Stimulated activated CD4-positive, alpha-beta T cell treated with anti-CD3 and anti-CD28 coated beads, Interleukin-15, amount 100 ng/mL, for 48 hours (primary cell): ENCODE measurements around the gene ZNF277.

Experiments
- DNase-seq, 2 donors: peaks; one replicate each; pipeline ENCODE4 v3.0.0-alpha.2; 2020; ENCODE audit warnings: low read depth in 2 of 2

The ZNF277 gene

DNA sequence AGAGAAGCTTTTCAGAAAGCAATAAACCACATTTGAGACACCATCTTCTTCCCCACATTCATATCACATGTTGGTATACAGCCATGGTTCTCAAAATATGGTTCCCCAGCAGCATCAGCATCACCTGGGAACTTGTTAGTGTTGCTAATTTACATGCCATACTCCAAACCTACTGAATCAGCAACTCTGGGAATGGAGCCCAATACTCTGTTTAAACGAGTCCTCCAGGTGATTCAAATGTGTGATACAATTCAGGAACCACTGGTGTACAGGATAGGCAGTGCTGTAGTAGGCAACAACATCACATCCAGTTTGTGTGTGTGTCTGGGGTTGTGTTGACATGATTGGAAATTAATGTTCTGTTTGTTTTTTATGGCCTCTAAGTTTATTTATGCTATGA, 47.7 kb downstream of the ZNF277 start:
- no peak for DNase-seq

DNA sequence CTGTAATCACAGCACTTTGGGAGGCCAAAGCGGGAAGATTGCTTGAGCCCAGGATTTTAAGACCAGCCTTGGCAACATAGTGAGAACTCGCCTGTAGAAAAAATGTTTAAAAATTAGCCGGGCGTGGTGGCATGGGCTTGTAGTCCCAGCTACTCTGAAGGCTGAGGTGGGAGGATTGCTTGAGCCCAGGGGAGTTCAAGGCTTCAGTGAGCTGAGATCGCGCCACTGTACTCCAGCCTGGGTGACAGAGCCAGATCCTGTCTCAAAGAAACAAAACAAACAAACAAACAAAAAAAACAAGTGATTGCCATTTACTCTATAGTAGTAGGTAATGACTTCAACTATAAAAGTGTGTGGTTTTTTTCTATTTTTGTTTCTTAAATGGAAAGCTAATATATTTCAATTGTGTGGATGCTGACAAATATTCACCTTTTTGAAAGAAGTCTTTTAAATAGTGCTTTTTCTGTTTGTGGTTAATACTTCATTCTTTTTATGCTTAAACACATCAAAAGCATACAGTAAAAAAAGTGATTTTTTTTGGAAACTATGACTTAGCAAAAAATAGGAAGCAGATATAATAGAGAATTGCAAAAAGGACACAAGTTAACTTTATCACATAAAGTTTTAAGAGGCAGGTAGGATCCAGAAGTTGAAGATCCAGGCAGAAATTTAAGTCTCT, 48.4 kb downstream of the ZNF277 start:
- no peak for DNase-seq

DNA sequence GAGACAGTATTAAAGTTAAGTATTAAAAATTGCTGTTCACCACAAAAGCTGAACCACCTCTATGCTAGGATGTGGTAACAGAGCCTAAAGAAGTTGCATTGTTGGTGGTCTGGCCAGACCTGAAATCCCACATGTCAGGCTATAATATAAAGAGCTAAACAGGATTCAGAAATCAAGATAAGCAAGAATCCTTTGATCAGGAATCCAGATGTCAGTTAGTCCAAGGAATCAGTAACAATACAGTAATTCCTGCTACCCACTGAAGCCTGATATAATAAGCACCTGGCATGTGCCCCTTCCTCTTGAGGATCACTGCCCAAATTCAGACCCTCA, 48.9 kb downstream of the ZNF277 start:
- no peak for DNase-seq

DNA sequence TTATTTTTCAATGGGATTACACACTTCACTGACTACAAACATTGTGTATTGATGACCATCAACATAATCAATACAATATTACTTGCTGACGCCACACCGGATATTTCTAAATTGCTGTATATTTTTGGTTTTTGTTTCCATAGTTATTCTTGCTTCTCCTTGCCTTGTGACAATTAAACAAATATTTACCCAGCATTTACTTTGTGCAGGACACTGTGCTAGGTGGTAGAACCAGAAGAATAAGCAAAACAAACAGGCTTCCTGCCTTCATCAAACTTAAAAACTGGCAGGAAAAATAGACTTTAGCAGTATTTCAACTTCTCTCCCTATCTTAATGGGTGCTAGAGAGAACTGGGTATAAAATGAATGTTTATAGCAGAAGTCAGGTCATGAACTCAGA, 50.6 kb downstream of the ZNF277 start:
- no peak for DNase-seq

DNA sequence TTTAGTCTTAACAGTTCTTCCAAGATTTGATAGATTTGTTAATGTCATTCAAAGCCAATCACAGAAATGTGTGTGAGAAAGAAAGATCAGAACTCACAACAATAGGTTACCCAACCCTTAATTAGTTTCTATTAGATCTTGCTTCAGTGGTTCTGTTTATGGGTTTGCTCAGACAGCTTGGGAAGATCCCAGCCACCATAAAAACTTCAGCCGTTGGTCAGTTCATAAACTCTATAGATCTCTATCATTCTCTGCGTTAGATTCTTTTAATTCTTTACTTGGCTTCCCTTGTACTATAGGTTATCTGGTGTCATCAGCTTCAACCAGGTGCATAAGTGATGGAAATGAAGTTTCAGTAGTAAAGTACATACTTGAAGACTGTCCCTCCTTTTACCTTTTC, 54.4 kb downstream of the ZNF277 start:
- DNase-seq: no peak

DNA sequence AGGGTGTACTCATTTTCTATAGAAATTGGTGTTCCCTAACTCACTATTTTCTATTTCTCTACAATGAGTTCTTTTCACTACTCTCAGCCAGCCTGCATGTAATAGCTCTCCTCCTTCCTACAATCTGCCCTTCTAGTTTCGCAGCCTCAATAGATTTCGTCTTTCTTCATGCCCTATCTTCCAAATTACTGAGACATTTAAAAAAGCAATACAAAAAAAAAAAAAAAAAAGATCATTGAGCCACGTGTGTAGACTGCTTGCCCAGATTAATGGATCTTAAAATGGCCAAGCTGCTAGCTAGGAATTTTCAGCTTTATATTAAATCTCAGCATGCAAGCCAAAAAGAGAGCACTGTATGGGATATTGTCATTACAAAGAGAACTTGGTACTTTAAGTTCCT, 55.5 kb downstream of the ZNF277 start:
- DNase-seq: no peak

DNA sequence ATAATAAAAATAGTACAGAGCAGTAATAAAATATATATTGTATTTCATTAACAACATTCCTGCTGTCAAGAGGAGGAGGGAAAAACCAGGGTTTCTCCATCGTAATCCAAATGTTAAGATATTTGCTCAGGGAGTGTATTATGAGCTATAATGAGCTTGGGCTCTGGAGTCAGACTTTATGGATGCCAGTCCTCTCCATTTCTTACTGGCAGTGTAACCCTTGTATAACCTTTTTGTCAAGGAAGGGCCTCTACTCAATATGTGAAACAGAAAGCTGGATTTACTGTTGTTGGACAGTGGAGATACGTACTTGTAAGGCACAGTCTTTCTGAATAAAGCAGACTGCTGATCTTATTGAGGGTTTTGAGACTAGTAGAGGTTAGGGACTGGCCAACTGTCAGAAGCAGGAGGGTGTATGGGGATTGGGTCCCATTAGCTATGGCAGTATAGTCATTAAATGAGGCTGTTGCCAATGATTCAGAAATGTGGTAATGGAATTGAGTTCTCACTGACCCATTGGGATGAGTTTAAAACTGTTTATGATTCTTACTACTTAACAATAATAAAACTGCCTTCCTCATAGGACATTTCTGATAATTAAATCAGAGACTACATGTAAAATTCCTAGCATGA, 56.5 kb downstream of the ZNF277 start:
- DNase-seq: no peak

DNA sequence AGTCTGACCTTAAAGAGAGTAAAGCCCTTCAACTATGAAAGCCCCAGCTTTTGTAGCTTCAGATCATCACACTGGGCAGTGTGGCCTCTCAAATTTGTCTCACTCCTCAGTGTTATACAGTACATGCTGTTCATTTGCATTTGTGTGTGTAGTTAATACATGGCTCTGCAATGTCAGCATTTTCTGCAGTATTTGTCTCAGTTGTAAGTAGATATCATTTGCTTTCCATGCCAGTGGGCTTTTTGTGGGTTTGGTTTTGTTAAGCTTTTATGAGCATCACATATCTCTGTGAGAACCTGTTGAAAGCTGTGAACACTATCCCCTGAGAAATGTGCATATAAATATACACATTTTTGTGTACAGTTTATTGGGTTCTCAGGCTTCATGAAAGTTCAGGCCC, 57.0 kb downstream of the ZNF277 start:
- DNase-seq: no peak

DNA sequence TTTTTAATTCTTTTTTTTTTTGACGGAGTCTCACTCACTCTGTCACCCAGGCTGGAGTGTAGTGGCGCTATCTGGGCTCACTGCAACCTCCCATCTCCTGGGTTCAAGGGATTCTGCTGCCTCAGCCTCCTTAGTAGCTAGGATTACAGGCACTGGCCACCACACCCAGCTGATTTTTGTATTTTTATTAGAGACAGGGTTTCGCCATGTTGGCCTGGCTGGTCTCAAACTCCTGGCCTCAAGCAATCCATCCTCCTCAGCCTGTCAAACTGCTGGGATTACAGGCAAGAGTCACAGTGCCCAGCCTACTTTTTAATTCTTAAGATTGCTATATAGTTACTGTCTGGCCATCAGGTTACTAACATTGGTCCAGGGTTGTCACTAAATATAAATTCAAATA, 59.6 kb downstream of the ZNF277 start:
- no peak for DNase-seq

DNA sequence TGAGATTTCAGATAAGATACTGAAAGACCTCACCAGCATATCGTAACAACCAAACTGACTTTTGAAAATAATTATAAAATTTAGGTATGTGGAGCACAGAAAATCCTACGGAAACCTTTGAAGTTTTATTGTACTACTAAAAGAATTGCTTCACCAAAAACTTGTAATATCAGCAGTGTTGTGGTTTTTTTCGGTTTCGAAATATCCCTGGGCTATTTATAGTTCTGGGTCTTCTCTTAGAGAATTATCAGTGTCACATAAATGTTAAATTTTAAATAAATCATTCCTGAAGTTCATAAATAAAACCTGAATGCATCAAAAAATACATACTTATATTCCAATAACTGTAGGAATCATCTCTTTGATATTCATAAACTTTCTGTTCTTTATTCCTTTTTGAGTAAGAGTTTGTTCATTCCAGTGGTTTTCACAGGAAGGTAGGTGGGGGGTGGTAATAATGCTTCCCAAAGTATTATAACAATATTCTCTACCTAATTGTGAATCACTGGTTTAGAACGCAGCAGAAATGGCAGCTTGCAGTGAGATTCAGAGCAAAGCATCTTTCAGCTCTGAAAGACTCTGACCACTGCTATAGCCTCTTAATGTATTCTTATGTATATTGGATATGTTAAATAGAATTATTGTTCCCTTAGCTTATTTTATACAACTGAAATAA, 60.2 kb downstream of the ZNF277 start:
- DNase-seq: no peak

DNA sequence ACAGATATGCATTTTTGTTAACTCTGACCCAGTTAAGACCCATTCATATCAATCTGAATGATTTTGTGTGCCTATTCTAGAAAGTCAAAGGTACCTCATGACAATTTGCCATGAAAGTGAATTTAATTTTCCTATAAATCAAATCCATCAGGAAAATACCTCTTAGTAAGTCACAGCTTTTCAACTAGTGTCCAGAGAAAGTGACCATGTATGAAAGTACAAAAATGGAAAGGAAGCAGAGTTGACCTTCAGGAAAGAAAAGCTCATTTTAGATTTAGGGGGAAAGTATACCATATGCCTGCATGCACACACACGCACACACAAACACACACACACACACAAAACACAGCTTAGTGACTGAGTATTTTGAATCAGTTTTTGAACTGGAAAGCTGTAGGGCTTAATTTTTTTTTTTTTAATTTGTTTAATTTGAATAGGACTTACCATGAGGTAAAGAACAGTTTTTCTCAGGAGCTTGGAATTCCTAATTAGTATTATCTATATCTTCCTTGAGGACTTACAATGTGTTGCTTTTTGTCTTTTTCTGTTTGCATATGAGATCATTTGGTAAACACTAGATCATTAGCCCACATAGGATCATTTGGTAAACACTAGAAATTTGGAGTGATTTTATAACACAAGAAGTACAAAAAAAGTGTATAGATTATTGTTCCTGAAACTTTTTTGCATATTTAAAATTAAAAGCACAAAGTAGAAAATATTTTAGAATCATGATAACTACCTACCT, 61.6 kb downstream of the ZNF277 start:
- no peak for DNase-seq

DNA sequence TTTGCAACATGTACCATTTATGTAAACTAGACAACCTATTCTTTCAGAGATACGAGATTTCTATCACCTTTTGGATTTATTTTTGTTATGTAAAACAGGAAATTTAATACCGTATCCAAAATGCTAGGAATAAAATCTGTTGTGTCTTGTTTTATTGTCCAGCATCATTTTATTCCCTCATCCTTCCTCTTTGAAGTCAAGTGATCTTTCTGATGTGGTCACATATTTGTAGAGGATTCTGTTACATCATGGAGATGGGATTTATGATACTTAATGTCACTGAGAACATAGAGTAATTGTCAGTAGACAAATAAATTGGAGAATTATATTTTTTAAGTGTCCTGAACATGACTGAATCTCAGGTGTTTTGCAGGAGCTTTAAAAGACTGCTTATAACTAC, 64.7 kb downstream of the ZNF277 start:
- DNase-seq: no peak

DNA sequence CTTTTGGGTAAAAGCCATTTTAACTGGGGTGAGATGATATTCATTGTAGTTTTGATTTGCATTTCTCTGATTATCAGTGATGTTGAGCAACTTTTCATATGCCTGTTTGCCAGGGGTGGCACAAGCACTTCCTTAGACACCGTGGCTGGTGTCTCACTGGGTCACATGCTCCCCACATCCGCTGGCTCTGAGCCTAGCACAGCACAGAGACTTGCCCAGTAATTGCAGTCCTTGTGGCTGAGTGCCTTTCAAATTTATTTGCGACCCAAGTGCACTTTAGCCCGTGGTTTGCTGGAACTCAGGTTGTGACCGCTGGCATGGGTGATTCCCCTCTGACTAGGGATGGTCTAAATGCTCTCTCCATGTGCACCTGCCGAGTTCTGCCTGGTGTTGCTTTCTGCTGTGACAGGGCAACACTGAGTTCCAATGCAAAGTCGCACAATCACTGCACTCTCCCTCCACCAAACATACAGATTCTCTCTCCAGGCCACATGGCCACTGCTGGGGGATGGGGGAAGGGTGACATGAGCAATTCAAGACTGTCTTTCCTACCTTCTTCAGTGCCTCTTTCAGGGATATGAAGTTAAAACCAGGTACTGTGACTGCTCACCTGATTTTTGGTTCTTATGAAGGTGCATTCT, 66.5 kb downstream of the ZNF277 start:
- no peak for DNase-seq

DNA sequence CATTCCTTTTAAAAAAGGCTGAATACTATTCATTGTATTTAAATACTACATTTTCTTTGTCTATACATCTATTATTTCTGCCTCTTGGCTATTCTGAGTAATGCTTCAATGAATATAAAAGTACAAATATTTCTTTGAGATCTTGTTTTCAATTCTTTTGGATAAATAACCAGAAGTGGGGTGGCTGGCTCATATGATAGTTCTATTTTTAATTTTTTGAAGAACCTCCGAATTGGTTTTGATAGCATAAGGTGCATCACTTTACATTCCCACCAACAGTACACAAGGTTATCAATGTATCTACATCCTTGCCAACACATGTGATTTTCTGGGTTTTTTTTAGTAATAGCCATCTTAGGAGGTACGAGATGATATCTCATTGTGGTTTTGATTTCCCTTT, 72.5 kb downstream of the ZNF277 start:
- DNase-seq: no peak

DNA sequence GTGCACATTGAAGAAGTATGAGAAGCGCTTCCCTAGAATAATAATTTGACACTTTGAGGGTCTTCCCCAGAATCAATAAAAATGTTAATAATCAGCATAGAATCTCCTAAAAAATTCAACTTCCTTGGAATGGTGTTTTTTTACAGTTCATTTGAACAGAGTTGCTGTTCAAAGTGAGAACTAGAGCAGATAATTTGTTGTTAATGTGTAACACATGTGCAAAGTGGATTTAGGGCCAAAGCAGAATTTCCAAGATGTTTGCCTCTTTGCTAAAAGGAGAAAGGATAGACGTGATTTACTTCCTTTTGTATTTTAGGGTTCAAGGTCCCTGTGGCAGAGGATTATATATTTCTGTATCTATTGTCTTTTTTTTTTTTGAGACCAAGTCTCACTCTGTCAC, 73.8 kb downstream of the ZNF277 start:
- no peak for DNase-seq

DNA sequence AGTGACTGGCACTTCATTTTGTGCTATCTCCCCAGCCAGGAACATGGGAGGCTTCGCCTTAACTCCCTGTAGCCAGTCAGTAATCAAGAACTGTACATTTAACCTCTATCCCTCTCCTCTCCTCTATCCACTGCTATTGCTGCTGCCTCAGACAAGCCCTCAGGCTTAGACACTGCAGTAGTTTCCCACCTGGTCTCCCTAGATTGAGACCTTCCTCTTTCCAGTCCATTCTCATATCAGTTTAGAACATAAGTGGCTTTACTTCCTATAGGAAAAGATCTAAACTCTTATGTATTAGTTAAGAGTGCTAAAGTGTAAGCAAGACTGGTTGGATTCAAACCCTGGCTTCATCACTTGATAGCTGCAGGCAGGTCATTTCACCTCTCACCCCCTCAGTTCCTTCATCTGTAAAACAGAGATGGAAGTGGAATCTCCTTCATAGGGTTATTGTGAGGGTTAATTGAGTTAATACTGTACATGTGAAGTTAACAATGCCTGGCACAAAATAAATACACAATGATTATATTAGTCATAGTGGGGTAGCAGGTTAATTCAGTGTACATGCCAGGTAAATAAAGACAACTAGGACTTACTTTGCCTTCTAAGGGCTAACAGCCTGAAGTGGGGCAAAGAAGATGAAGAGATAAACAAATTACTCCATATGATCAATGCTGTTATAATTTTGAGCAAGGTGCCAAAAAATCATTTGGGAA, 76.1 kb downstream of the ZNF277 start:
- DNase-seq: no peak

DNA sequence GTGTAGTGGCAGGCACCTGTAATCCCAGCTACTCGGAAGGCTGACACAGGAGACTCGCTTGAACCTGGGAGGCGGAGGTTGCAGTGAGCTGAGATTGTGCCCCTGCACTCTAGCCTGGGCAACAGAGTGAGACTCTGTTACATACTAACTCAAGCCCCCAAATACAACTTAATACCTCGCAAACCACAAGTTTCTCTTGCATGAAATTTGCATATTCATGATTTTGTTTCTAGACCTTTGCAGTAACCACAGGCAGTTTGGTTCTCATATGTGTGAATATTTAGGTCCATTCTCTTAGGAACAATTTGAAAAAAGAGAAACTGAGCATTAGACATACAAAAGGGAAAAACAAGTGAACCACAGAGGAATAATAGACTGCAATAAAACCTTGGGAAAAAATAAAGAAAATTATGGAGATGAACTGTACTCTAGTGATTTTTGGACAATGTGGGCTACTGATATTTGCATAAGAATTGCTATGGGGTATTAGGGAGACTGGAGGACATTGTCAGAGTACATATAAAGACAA, 77.0 kb downstream of the ZNF277 start:
- DNase-seq: no peak

DNA sequence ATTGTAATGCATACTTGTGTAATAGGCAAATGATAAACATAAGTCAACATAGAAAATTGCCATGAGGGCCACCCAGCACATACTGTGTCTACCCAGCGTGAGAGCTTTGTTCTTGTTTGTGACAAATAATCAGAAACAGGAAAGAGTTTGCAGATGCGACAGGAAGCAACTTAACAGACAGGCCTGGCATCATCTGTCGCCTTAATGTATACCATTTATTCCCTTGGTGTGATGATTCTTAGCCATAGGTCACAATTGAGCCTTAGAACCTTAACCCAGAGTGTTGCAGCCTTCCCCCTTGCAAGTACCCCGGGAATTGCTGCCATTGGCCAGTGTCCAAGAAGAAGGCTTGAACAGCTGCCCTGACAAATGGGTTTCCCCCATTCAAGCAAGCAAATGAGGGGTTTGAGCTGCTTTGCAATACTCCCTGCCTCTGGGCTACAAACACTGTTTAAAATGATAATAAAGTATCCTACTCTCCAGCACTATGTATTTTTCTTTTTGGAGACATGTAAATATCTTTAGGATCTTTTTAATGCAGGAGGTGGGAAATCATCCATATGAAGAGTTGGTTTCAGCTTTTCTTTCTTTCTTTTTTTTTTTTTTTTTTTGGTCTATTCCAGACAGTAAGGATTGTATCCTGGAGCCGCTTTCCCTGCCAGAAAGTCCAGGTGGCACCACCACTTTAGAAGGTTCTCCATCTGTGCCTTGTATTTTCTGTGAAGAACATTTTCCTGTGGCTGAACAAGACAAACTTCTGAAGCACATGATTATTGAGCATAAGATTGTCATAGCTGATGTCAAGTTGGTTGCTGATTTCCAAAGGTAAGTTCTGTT, 80.0 kb downstream of the ZNF277 start:
- DNase-seq: no peak

DNA sequence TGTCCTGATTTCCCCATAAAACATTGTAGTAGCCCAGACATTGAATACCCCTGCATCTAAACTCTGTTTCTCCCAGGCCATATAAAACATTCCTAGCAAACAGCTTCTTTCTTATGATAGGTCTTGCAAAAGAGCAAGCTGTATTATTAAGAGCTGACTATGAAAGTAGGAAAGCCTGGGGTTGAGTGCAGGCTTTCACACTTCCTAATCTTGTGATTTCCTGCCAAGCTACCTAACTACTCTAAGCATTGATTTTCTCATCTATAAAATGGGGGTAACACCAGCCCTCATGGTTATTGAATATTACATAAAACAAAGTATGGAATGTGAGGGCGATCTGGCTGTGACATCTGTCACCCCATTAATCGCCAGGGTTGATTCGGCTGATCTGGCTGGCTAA, 81.8 kb downstream of the ZNF277 start:
- no peak for DNase-seq

DNA sequence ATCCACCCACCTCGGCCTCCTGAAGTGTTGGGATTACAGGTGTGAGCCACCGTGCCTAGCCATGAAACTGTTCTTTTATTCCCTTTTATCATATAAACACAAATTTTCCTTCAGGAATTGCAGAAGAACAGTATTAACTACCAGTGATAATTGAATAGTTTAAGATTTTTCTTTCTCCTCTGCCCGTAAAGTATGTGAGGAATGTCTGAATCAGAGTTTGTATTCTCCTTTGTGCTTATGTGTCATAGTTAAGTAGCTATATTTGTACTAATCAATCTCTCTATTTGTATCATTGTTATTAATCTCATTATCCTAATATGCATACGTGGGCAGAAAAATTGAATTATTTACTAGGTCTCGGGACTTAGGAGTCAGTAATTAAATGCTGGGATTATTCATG, 83.6 kb downstream of the ZNF277 start:
- no peak for DNase-seq

DNA sequence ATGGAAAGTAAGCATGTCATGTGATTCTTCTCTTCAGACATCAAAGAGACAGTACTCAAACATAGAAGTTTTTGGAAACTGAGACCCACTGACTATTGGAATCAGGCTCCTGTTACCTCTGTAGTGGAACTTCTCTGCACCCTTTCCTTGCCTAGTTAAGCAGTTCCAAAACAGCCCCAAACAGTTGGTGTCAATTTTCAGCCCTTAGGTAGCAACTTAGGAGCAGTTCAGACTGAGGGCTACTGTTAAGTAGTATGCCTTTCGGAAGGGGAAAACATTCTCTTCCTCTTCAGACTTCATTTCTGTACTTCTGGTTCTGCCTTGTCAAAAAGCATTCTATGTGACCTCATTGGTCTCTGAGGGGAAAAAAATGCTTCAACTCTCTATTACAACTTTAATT, 85.7 kb downstream of the ZNF277 start:
- DNase-seq: no peak
